HepG2 (cell line): Measurements from ENCODE around the gene NEU1. TPM values are rescaled to one million over a fixed set of nuclear protein-coding genes. Genes with fewer than 3 reads are reported as not detected.

Experiments used
- AFF4 ChIP-seq: sonication (generic); formaldehyde crosslinking; IDR thresholded peaks from 2 replicates; pipeline ENCODE4 v1.4.0; 2020; ENCODE audit warnings: missing genetic modification reagents
- AHR ChIP-seq: IDR thresholded peaks from 2 replicates; pipeline ENCODE4 v1.6.1; 2018; ENCODE audit warnings: missing genetic modification reagents, missing compliant biosample characterization
- BRD4 ChIP-seq: sonication (generic); formaldehyde crosslinking; IDR thresholded peaks from 2 replicates; pipeline ENCODE4 v1.4.0; 2020; ENCODE audit warnings: missing genetic modification reagents
- DNMT3B ChIP-seq: conservative IDR thresholded peaks from 2 replicates; pipeline ENCODE4 v1.6.1; 2016; ENCODE audit warnings: missing biosample characterization, control low read depth
- ERF ChIP-seq: IDR thresholded peaks from 2 replicates; pipeline ENCODE4 v1.6.1; 2018; ENCODE audit warnings: missing biosample characterization, missing genetic modification reagents
- FOSL2 ChIP-seq: sonication (generic); formaldehyde crosslinking; IDR thresholded peaks from 2 replicates; pipeline ENCODE4 v1.4.0; 2020; ENCODE audit warnings: missing genetic modification reagents
- HDAC6 ChIP-seq: fragments of 200-600 bp; sonication (generic); IDR thresholded peaks from 2 replicates; pipeline ENCODE4 v1.7.0; 2017; ENCODE audit warnings: mild to moderate bottlenecking, antibody characterized with exemption, low read length, low read depth
- KLF16 ChIP-seq, 2 experiments: sonication (generic) in 1 of 2; formaldehyde crosslinking in 1 of 2; IDR thresholded peaks; 2 replicates each; pipeline versions ENCODE4 v1.6.1 to v1.8.0; 2016 to 2023; ENCODE audit warnings: missing genetic modification reagents in 2 of 2, missing compliant biosample characterization in 1 of 2
- REL ChIP-seq: sonication (generic); formaldehyde crosslinking; conservative IDR thresholded peaks from 2 replicates; pipeline ENCODE4 v1.8.0; 2022; ENCODE audit warnings: mild to moderate bottlenecking, missing genetic modification reagents, moderate library complexity
- SAFB2 ChIP-seq: sonication (generic); formaldehyde crosslinking; IDR thresholded peaks from 2 replicates; pipeline ENCODE4 v1.5.1; 2020; ENCODE audit warnings: missing genetic modification reagents, low read depth, mild to moderate bottlenecking, borderline replicate concordance
- SOX5 ChIP-seq: IDR thresholded peaks from 2 replicates; pipeline ENCODE4 v1.6.1; 2016; ENCODE audit warnings: borderline replicate concordance
- SP5 ChIP-seq: IDR thresholded peaks from 2 replicates; pipeline ENCODE4 v1.6.1; 2016; ENCODE audit warnings: low read depth, borderline replicate concordance
- SSRP1 ChIP-seq: IDR thresholded peaks from 2 replicates; pipeline ENCODE4 v1.6.1; 2016; ENCODE audit warnings: control low read depth
- TAF1 ChIP-seq: sonication (generic); formaldehyde crosslinking; IDR thresholded peaks from 2 replicates; pipeline ENCODE4 v1.4.0; 2020; ENCODE audit warnings: missing genetic modification reagents
- YEATS4 ChIP-seq: sonication (generic); formaldehyde crosslinking; IDR thresholded peaks from 2 replicates; pipeline ENCODE4 v1.4.0; 2020; ENCODE audit warnings: missing genetic modification reagents, borderline replicate concordance
- ZIK1 ChIP-seq: sonication (generic); formaldehyde crosslinking; IDR thresholded peaks from 2 replicates; pipeline ENCODE4 v1.5.0; 2020; ENCODE audit warnings: mild to moderate bottlenecking, low read depth, missing genetic modification reagents, borderline replicate concordance
- ZMYM2 ChIP-seq: sonication (generic); formaldehyde crosslinking; IDR thresholded peaks from 2 replicates; pipeline ENCODE4 v1.8.0; 2022; ENCODE audit warnings: mild to moderate bottlenecking, missing genetic modification reagents
- ZNF761 ChIP-seq: sonication (generic); formaldehyde crosslinking; conservative IDR thresholded peaks from 2 replicates; pipeline ENCODE4 v1.4.0; 2020; ENCODE audit warnings: mild to moderate bottlenecking, missing genetic modification reagents
- ZNF883 ChIP-seq: sonication (generic); formaldehyde crosslinking; IDR thresholded peaks from 2 replicates; pipeline ENCODE4 v1.5.1; 2020; ENCODE audit warnings: mild to moderate bottlenecking, missing genetic modification reagents; ENCODE audit errors: not compliant biosample characterization
- polyA plus RNA-seq, 8 experiments: library from polyadenylated mRNA; depleted of rRNA in 3 of 8; stranded (reverse) in 7 of 8; unstranded in 1 of 8; fragments of >200 nt; fragmentation: Illumina TruSeq in 4 of 8; extraction: Trizol in 4 of 8; gene quantifications; 2 replicates each; pipeline versions ENCODE4 v1.2.1 to v1.2.3, GENCODE V29; 2011 to 2016; ENCODE audit warnings: low read depth in 4 of 8, missing spikeins in 1 of 8, mixed read lengths in 1 of 8; ENCODE audit not compliant: insufficient read depth in 1 of 8
- total RNA-seq, 5 experiments: library from RNA; depleted of rRNA; stranded (reverse); fragments of >200 nt; fragmentation: Illumina TruSeq; extraction: Trizol; gene quantifications; 2 replicates each; pipeline ENCODE4 v1.2.3, GENCODE V29; 2016; ENCODE audit warnings: low read depth in 1 of 5
- TF ChIP-seq, protein P1 (sequence below): IDR thresholded peaks from 2 replicates; pipeline ENCODE4 v1.6.1; 2016; ENCODE audit warnings: mild to moderate bottlenecking, missing biosample characterization, missing genetic modification reagents
- TF ChIP-seq, protein P2 (sequence below): sonication (generic); formaldehyde crosslinking; conservative IDR thresholded peaks from 2 replicates; pipeline ENCODE4 v1.8.0; 2022; ENCODE audit warnings: mild to moderate bottlenecking, moderate library complexity, missing genetic modification reagents
- TF ChIP-seq, protein P3 (sequence below): IDR thresholded peaks from 2 replicates; pipeline ENCODE4 v1.6.1; 2016; ENCODE audit warnings: missing compliant biosample characterization, missing genetic modification reagents, borderline replicate concordance

Gene NEU1
- total and polyA plus RNA-seq, 2 of the 13 experiments (the other 11 are each of a cell fraction or from before 2014, with no cell fraction given): 215 to 297 TPM

- TF ChIP-seq AFF4 (CRISPR knock-in tag) (peak; percentile 95), TAF1 (CRISPR knock-in tag) (peak; percentile 97), REL (CRISPR knock-in tag) (peak; percentile 72; the same call in 1 of the 2 replicates), ZNF761 (CRISPR knock-in tag) (peak; percentile 86), HDAC6 (peak; percentile 89; the same call in 1 of the 2 replicates), ERF (peak; percentile 79), SAFB2 (0 out of 2 replicates have a peak, but pooled peaks have one; percentile 7), FOSL2 (peak; percentile 38; the same call in 1 of the 2 replicates), SOX5 (CRISPR knock-in tag) (peak; percentile 31; the same call in 1 of the 2 replicates), AHR (CRISPR knock-in tag) (peak; percentile 59), YEATS4 (CRISPR knock-in tag) (peak; percentile 93), BRD4 (CRISPR knock-in tag) (peak; percentile 82), ZIK1 (CRISPR knock-in tag) (0 out of 2 replicates have a peak, but pooled peaks have one; percentile 39), KLF16 (CRISPR knock-in tag; IDR thresholded peaks at IDR 0.05) (peak in 1 of 2 experiments; percentile 90; a peak in 2 of 4 replicates), DNMT3B (CRISPR knock-in tag) (peak; percentile 82; the same call in 1 of the 2 replicates), SP5 (CRISPR knock-in tag) (no peak), ZMYM2 (CRISPR knock-in tag) (peak; percentile 82), ZNF883 (CRISPR knock-in tag) (peak; percentile 86), SSRP1 (peak; percentile 10; the same call in 1 of the 2 replicates)
- TF ChIP-seq, protein P1, sequence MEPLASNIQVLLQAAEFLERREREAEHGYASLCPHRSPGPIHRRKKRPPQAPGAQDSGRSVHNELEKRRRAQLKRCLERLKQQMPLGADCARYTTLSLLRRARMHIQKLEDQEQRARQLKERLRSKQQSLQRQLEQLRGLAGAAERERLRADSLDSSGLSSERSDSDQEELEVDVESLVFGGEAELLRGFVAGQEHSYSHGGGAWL: peak; percentile 70; the same call in 1 of the 2 replicates
- TF ChIP-seq, protein P2, sequence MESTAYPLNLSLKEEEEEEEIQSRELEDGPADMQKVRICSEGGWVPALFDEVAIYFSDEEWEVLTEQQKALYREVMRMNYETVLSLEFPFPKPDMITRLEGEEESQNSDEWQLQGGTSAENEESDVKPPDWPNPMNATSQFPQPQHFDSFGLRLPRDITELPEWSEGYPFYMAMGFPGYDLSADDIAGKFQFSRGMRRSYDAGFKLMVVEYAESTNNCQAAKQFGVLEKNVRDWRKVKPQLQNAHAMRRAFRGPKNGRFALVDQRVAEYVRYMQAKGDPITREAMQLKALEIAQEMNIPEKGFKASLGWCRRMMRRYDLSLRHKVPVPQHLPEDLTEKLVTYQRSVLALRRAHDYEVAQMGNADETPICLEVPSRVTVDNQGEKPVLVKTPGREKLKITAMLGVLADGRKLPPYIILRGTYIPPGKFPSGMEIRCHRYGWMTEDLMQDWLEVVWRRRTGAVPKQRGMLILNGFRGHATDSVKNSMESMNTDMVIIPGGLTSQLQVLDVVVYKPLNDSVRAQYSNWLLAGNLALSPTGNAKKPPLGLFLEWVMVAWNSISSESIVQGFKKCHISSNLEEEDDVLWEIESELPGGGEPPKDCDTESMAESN (CRISPR knock-in tag): peak; percentile 71
- TF ChIP-seq, protein P3, sequence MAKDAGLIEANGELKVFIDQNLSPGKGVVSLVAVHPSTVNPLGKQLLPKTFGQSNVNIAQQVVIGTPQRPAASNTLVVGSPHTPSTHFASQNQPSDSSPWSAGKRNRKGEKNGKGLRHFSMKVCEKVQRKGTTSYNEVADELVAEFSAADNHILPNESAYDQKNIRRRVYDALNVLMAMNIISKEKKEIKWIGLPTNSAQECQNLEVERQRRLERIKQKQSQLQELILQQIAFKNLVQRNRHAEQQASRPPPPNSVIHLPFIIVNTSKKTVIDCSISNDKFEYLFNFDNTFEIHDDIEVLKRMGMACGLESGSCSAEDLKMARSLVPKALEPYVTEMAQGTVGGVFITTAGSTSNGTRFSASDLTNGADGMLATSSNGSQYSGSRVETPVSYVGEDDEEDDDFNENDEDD (CRISPR knock-in tag): peak; percentile 93
Observed at GRCh38 chr6:31834367-31835250, 28.0 kb downstream of the NEU1 start (continued).
